ENCODE results near the gene B4GALT2. TPM values are rescaled to one million over a fixed set of nuclear protein-coding genes. Genes with fewer than 3 reads are reported as not detected.

B4GALT2 gene
- total RNA-seq, 1 experiment from 2014 or later = 70.9 TPM

GRCh38 chr1:43932786-43933385, 46.1 kb upstream of the B4GALT2 start:
- Histone ChIP-seq H3K9me3 (ENCODE audit: control insufficient read depth, low read depth, low read length) (no peaks in the 10 kb centered on the region), H3K4me2 (ENCODE audit: insufficient read depth, insufficient read length, low read length) (peak overlapping the region; percentile 65), H2AFZ (ENCODE audit: low read length) (no peak overlapping the region), H3K27ac (ENCODE audit: insufficient read length, low read depth, low read length) (no peak overlapping the region), H3T11ph (ENCODE audit: low read length) (no peak overlapping the region), H4K8ac (replicated peaks; ENCODE audit: insufficient read length, low read depth, low read length) (no peak overlapping the region), H2BK12ac (ENCODE audit: insufficient read length, low read depth, low read length) (no peak overlapping the region), H4K91ac (ENCODE audit: insufficient read length, low read depth, low read length) (no peak overlapping the region), H2BK15ac (ENCODE audit: low read depth, low read length) (peak overlapping the region; percentile 9; the same call in 1 of the 2 replicates), H2AK5ac (ENCODE audit: insufficient read length, low read length) (no peak overlapping the region), H3K79me1 (ENCODE audit: insufficient read depth, low read depth, low read length, poor library complexity, severe bottlenecking) (no peaks in the 10 kb centered on the region), H4K20me1 (ENCODE audit: control insufficient read depth, insufficient read depth, insufficient read length) (no peaks in the 10 kb centered on the region), H2BK120ac (ENCODE audit: low read depth, low read length, poor library complexity, severe bottlenecking) (no peak overlapping the region), H3K79me2 (ENCODE audit: insufficient read depth, low read length) (no peaks in the 10 kb centered on the region), H3K56ac (ENCODE audit: insufficient read length, low read depth, low read length) (no peak overlapping the region), H3K23me2 (ENCODE audit: insufficient read length, low read depth, low read length, poor library complexity, severe bottlenecking) (peaks cover 21% of the 10 kb centered on the region), H3K14ac (ENCODE audit: insufficient read depth, low read length) (peak overlapping the region; percentile 74; the same call in 1 of the 2 replicates), H3K4ac (ENCODE audit: low read depth, low read length) (no peak overlapping the region), H3K27me3 (ENCODE audit: insufficient read depth, low read length) (no peaks in the 10 kb centered on the region), H2BK5ac (ENCODE audit: insufficient read length, low read length) (no peak overlapping the region), H3K4me1 (ENCODE audit: insufficient read depth, low read length) (peaks cover 6% of the 10 kb centered on the region; the same call in 1 of the 2 replicates), H3K18ac (ENCODE audit: insufficient read length, low read depth, low read length) (peak overlapping the region; percentile 37), H2BK20ac (ENCODE audit: low read depth, low read length, poor library complexity, severe bottlenecking) (no peak overlapping the region), H4K5ac (ENCODE audit: insufficient read length, low read depth, low read length) (no peak overlapping the region), H3K23ac (ENCODE audit: insufficient read length, low read depth, low read length) (no peak overlapping the region), H3K9ac (ENCODE audit: extremely low read depth, insufficient read length, low read length) (peak overlapping the region; percentile 20)
- Mint-ChIP-seq H3K4me1 (peaks cover 33 to 41% of the 10 kb centered on the region in 2 experiments), H3K9me3 (no peaks in the 10 kb centered on the region), H3K4me3 (peak overlapping the region; percentile 76 to 88), H3K36me3 (ENCODE audit: insufficient read depth in 1 of 3, low read depth in 3 of 3) (0 out of 7 replicates have a peak, but pooled peaks cover 0 to 3% (median 0%) of the 10 kb centered on the region in 3 experiments), H3K27ac (peak overlapping the region in 1 of 3 experiments; percentile 49; a peak in 1 of 7 replicates), H3K27me3 (ENCODE audit: low read depth) (peaks cover 15% of the 10 kb centered on the region)
- WGBS (ENCODE audit: extremely low coverage, insufficient read length, low lambda C conversion rate) = no CpG with 5 or more reads among the region's 8 CpGs
- no peak for DNase-seq
- TF ChIP-seq, protein P1, sequence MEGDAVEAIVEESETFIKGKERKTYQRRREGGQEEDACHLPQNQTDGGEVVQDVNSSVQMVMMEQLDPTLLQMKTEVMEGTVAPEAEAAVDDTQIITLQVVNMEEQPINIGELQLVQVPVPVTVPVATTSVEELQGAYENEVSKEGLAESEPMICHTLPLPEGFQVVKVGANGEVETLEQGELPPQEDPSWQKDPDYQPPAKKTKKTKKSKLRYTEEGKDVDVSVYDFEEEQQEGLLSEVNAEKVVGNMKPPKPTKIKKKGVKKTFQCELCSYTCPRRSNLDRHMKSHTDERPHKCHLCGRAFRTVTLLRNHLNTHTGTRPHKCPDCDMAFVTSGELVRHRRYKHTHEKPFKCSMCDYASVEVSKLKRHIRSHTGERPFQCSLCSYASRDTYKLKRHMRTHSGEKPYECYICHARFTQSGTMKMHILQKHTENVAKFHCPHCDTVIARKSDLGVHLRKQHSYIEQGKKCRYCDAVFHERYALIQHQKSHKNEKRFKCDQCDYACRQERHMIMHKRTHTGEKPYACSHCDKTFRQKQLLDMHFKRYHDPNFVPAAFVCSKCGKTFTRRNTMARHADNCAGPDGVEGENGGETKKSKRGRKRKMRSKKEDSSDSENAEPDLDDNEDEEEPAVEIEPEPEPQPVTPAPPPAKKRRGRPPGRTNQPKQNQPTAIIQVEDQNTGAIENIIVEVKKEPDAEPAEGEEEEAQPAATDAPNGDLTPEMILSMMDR (conservative IDR thresholded peaks at IDR 0.05) = no peak
